Testis (tissue), 2 donors: Measurements from ENCODE around the gene TRIM14.

Experiments used
- CTCF ChIP-seq, 3 experiments: fragments of 450-650 bp in 2 of 3; fragments of 200-600 bp in 1 of 3; sonication (generic) in 1 of 3; IDR thresholded peaks; one replicate each; pipeline ENCODE4 v1.5.1; 2016 to 2019; ENCODE audit warnings: antibody characterized with exemption in 3 of 3, mild to moderate bottlenecking in 2 of 3, moderate library complexity in 1 of 3
- POLR2A ChIP-seq: fragments of 450-650 bp; IDR thresholded peaks from one replicate; pipeline ENCODE4 v1.6.1; 2017; ENCODE audit warnings: antibody characterized with exemption, mild to moderate bottlenecking, moderate library complexity

- TF ChIP-seq CTCF (IDR thresholded peaks at IDR 0.05) = no peak
- TF ChIP-seq POLR2A = no peak
These were observed 38.2 kb downstream of the TRIM14 start for GRCh38 chr9:98080780-98081179.
